Measurements from ENCODE around the gene SHISAL1.

The SHISAL1 gene

DNA sequence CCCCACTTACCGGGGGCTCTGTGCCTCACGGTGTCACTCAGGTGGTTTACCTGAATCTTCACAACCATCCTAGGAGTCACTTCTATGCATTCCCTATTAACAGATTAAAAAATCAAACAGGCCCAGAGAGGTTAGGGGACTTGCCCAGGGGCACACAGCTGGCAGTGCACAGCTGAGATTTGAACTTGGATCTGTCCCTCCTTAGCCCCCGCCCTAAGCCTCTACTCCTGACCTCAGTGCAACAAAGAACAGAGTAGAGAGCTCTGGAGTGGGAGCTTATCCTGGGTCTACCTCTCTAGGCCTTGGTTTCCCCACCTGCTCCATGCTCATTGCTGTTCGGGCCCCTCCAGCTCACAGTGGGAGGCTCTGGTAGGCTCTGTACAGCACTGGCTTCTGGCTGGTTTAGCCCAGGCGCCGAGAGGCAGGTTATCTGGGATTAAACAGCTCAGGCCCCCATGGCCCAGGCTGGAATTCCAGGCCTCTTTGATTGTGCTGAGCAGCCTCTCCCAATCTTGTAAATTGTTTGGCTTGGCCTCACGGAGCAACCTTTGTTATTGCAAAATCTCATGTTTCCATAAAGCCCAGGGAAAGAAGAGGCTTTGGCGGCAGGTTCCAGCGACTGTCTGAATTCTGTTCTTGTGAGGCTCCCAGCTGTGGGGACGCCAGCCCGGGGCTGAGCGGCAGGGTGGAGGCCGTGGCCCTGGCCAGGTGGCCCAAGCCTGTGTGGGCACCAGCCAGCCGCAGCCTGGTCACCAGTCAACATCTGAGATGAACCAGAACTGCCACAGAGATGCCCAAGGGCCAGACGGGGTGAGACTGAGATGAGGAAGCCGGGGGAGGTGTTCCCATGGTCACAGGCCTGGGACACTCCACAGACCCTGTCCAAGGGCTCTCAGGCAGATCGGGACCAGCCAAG lies 28.9 kb upstream of the SHISAL1 start:
- DNase-seq = no peak

GRCh38 chr22:44340271-44341239 lies 27.8 kb upstream of the SHISAL1 start:
- DNase-seq = no peak

DNA sequence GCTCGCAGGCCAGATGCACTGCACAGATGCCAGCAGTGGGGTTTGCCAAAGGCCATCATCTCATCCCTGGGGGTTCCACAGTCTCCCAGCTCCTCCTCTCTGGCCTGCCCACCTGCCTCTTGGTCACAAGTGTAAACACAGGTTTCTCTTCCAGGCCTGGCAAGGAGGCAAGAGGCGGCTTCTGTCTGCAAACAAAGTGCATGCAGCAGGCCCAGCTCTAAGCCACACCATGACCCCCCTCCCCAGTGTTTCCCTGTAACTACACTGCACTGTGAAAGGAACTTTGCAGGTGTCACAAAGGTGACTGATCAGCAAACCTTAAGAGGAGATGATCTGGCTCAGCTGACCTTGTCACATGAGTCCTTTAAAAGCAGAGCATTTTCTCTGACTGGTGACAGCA lies 26.2 kb upstream of the SHISAL1 start:
- no peak for DNase-seq

- DNase-seq = no peak
Measured at GRCh38 chr22:44338177-44338810, 25.5 kb upstream of the SHISAL1 start.

GRCh38 chr22:44337678-44338004 lies 24.9 kb upstream of the SHISAL1 start:
- peak; percentile 65 for DNase-seq

GRCh38 chr22:44336962-44337677 lies 24.4 kb upstream of the SHISAL1 start:
- DNase-seq = no peak

GRCh38 chr22:44335903-44336803 lies 23.4 kb upstream of the SHISAL1 start:
- no peak for DNase-seq

- DNase-seq = no peak
Measured at GRCh38 chr22:44335066-44335839, 22.5 kb upstream of the SHISAL1 start.

- DNase-seq = no peak
Measured at GRCh38 chr22:44333847-44334635, 21.3 kb upstream of the SHISAL1 start.

DNA sequence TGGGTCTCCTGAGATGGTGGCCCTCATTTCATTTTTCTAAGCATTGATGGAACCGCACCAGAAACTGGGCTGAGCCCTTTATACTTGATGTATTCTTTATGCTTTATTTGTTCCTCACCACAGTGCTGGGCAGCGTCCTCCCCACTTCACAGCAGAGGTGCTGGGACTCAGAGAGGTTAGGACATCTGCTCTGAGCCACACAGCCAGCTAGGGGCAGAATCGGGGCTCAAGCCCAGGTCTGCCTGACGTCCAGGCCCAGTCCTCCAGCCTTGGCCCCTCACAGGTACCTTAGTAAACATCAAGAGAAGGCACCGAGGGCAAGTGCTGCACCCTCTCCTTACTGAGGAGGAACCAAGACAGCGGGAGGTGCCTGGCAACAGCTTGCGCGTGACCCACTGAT lies 20.2 kb upstream of the SHISAL1 start:
- DNase-seq = no peak

DNA sequence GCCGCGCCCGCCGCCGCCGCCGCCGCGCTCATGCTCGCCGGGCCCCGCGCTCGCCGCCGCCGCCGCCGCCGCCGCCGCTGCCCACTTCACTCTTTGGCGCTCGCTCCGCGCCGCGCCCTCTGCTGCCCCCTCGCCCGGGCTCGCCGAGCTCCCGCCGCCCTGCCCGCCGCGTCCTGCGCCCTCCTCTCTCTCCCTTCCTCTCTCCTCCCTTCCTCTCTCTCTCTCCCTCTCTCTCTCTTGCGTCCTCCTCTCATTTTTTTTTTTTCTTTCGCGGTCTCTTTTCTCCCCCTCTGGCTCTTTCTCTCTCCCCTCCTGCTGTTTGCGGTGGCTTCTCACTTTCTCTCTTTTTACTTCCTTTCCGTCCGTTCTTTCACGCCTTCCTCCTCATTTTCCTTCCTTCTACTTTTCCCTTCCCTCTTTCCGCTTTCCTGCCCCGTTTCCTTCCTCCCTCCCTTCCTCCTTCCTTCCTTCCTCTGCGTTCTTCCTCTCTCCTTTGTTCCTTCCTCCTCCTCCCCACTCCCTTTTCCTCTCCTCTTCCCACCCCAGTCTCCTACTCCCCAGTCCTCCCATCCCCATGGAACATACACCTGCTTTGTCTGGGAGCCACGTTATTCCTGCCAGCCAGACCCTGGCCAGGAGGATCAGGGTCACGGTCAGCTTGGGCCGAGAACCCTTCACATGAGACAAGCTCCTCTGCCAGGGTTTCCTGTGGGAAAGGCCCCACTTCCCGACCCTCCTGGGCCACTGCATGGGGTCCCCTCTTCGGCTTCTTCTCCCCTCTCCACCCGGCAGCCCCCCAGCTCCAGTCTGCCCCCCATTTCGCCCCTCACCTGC lies 19.3 kb upstream of the SHISAL1 start:
- peak; percentile 22 for DNase-seq

DNA sequence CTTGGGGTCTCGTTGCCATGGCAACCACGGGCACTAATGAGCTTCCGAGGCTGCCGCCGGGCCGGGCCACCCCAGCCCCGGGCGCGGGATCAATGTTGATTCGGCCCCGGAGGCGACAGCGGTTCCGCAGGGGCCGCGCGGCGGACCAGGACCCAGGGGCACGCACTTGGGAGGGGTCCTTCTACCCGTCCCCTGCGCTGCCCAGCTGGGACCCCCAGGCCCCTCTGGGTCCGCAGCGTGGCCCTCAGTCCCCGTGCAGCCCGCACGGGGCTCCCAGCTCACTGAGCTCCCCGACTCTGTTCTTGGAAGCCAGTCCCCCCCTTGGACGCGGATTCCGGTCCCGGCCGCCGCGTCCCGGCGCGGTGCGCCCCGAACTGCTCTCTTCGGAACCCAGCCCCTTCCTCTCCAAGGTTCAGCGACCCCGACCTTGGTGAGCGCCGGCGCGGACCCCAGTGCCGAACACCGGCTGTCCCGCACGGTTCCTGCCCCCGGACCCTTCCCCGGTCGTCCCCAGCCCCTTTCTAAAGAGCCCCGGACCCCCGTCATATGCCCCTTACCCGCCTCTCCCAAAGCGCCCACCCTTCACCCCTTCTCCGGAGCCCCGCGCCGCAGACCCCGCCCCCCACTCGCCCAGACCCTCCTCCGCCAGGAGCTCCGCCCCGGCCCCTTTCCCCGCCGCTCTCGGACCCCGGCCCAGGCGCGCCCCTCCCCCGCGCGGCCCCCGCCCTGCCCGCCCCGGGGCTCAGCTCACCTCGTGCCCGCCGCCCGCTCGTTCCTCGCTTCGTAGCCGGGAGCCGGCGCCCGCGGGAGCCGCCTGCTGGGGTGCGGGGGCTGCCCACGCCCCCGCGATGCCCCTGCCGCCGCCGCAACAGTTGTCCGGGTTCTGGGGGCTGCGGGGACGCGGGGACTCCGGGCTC lies 18.3 kb upstream of the SHISAL1 start:
- no peak for DNase-seq

DNA sequence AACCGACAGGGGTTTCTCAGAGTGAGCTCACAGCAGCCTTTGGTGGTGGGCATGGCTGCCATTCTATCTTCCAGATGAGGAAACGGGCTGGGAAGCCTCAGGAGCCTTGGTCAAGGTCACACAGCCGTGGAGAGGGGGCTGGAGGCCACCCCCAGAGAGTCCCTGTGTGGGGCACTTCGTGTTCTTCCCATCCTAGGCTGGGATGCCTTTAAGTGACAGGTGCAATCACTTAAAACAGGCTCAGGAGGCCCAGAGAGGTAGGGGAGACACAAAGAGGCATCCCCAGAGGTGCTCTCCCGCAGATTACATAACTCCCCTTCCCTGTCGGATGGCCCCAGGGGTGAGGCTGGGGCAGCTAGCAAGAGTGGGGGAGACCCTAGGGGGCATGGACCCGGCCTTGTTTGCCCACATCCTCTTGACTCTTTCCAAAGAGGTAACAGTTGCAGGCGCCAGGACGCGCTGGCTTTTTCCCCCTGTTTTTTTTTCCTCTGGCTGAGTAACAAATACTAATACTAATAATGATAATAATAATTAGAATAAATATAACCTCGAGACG lies 17.5 kb upstream of the SHISAL1 start:
- DNase-seq = no peak

DNA sequence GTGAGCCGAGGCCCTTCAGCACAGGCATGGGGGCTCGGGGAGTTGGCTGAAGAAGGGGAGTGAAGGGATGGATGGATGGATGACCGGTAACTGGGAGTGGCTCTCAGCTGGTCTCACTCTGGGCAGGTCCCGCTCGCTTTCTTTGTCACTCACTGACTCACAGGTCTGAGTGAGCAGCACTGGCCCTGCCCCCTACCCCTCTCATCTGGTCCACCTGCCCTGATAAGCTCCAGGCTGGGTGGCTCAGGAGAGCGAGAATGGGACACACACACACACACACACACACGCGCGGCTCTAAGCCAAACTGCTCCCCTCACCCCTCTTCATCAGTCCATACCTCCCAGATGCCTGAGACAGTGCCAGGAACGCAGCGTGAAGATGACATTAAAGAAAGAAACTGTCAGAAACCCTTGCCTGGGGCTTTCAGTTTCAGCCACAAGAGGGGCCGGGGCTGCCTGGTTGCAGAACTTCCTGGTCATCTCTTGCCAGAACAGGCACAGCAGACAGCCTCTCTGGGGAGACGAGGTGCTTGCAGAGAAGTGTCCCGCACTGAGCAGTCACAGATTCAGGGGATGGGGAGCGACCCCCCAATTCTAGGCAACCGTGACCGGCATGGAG lies 16.5 kb upstream of the SHISAL1 start:
- DNase-seq = no peak

DNA sequence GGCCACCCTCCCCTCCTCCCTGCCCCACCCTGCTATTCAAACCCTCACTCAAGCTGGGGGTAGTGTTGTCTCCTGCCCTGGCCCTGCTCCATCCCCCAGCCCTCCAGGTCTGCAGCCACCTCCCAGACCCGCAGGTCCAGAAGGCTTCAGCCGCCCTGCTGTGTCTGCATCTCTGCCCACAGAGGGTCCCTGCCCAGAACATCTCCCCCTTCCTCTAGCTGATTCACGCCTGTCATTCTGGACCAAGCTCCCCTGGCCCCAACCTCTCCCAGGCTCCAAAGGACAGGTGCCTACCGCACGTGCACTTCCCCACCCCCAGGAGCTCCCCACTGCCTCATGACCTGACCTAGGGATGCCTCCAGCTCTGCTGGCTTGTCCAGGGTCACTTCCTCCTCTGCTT lies 16.0 kb upstream of the SHISAL1 start:
- DNase-seq = no peak

- no peak for DNase-seq
Measured at GRCh38 chr22:44328326-44328725, 15.6 kb upstream of the SHISAL1 start.

- no peak for DNase-seq
Measured at GRCh38 chr22:44326491-44326885, 13.7 kb upstream of the SHISAL1 start.
